Stimulated activated CD4-positive, alpha-beta T cell treated with anti-CD3 and anti-CD28 coated beads, Interleukin-1b, Interleukin-23, amount 100 ng/mL, for 4 hours (primary cell): ENCODE results near the gene TSPAN14.

ENCODE experiments used
- DNase-seq, 2 donors: peaks; one replicate each; pipeline ENCODE4 v3.0.0-alpha.2; 2020; ENCODE audit warnings: low read depth in 2 of 2

TSPAN14 gene

DNA sequence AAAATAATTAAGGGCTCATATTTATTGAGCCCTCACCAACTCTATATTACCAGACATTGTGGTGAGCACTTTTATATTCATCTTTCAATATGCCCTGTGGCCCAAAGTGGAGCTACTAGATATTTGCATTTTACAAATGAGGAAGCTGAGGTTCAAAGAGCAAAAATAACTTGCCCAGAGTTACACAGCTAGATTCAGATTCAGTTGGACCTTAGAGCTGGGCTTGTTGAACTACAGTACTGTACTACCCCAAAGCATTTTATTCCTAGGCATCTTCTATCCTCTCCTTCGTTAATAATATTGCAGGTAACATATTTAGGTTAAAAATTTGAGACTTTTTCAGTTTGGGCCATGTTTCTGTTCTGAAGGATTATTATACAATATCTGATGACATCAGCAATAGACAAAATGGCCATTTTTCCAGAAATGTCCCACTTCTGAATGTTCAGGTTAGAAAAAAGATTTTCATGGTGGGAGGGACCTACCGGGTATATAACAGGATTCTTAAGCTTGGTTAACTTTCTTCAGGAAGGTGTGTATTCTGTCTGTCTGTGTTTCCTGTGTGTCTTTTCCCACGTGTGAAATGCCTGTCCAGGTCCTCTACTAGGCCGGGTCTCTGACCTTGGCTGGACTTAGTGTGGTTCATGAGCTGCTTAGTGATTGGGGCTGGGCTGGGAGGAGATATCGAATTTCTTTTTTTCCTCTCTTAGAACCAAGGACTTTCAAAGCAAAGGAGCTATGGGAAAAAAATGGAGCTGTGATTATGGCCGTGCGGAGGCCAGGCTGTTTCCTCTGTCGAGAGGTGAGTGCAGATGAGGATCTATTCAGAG, 32.2 kb upstream of the TSPAN14 start:
- DNase-seq = no peak

DNA sequence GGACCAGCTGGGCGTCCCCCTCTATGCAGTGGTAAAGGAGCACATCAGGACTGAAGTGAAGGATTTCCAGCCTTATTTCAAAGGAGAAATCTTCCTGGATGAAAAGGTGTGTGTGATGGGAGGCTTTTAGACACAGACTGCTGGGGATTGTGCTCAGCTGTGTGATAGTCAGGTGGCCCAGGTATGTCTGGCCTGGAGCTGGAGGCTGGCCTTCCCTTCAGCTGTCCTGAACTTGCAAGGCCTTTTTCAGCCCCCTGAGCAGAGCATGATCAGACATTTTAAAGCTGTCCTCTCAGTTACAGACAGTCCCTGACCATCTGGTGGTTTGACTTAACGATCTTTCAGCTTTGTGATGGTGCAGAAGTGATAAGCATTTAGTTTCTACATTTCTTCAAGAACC, 28.2 kb upstream of the TSPAN14 start:
- no peak for DNase-seq

DNA sequence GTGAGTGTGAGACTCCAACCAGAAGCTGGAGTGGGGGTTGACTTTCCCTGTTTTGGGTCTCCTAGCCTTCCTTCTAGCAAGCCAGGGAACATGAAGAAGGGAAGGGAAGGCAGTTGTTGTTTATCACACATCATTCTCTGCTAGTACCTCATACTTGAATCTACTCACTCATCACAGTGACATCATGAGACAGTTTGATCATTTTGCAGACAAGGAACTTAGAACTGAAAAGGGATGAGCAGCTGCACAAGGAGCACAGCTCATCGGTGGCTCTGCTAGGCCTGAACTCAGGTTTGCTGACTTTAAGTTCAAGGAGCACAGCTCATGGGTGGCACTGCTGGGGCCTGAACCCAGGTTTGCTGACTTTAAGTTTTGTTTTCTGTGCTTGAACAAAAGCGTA, 26.6 kb upstream of the TSPAN14 start:
- no peak for DNase-seq

DNA sequence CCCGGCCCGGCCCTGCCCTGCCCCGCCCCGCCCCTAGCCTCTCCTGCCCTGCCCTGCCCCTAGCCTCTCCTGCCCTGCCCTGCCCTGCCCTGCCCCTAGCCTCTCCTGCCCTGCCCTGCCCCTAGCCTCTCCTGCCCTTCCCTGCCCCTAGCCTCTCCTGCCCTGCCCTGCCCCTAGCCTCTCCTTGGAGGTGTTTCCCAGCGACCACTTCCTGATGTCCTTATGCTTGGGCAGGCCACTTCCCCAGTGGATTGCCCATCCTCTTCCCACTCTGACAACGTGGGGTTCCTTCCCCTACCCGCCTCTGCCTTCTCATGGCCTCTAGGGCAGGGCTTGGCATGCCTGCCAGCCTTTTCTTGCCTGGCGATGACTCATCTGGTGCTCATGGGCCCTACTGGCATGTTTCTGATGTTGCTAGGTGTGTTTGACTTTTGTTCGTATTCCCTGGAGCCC, 24.6 kb upstream of the TSPAN14 start:
- DNase-seq = no peak

DNA sequence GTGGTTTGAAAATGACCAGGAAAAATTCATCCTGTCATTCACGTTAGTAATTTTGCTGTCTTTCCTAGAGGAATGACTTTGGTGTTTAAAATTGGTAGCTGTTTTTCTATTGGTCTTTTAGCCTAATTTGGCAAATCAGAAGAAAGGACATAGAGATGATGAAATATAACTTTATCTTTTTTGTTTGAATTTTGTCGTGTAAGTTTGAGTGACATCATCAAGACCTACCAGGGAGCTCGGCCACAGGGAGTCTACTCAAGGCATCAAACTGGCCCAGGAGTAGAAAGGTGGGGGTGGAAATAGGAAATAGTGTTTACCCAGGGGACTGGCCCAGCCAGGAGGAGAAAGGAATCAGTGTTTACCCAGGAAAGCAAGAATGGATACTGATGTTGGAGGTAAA, 21.0 kb upstream of the TSPAN14 start:
- no peak for DNase-seq

DNA sequence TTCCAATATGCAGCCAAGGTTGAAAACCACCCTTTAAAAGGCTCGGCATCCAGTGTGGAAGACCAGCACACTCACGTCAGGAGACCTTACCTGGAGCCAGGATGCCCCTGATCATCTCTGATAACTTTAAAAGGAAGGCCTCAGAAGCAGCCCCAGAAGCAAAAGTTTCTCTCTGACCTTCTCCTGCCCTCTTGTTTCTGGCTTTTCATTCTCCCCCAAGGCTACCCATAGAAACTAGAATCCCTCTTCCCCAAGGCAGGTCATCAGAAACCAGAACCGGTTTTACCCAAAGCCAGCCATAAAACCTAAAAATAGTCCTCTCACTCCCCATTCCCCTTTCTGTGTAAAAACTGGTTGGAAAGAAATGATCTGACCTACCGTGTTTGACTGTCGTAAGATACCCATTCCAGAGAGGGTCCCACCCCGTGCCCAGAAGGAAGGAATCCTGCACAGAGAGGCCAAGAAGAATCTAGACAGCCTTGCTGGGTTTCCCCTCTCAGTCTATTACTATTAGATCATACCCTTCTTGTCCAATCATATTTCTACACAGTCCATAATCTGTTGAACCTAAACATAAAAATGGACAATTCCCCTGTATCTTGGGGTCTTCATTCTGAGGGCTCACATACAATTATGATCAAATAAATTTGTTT, 17.5 kb upstream of the TSPAN14 start:
- no peak for DNase-seq

DNA sequence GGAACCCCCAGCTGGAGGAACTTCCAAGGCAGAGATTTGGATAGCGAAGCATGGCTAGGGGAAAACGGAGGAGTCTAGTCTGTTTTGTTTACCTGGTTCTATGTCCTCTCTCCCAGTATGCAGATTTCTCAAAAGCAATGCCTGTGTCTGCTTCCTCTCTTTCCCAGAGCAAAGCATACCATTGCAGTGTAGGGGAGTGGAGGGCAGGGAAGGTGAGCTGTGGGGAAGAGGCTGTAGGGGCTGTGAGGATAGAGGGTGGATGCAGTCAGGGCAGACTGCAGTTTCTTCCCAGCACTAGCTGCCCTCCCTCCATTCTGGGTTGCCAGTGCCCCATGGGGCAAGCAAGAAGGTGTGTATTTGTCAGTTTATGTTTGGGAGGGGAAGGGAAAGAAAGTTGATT, 16.9 kb upstream of the TSPAN14 start:
- DNase-seq = no peak

DNA sequence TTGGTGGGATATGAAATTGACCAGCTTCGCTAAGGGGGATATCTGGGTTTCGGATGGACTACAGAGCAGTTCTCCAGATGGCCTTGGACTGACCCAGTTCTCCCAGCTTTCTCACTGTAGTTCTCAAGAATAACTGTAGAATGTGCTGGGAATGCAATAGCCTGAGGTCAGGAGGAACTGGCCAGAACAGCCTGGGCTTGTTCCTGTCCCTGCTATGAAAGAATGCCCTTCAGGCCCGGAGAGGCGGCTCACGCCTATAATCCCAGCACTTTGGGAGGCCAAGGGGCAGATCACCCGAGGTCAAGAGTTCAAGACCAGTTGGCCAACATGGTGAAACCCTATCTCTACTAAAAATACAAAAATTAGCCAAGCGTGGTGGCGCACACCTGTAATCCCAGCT, 12.3 kb upstream of the TSPAN14 start:
- DNase-seq = no peak

DNA sequence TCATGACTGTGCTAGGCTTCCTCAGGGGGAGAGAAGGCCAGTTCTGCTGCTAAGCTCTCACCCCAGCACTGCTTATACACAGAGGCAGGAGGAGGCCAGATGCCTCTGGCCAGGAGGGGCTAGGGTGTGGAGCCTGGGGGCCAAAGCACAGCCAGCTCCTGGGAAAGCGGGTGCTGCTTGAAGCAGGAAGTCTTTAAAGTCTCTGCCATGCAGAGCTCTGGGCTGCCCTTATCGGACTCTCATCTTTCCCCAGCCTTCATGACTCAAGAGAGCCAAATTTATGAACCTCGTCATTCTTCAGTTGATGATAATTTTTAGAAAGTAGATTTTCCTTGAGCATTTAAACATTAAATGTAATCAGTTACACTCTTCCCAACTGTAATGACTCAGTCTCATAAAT, 11.2 kb upstream of the TSPAN14 start:
- no peak for DNase-seq

DNA sequence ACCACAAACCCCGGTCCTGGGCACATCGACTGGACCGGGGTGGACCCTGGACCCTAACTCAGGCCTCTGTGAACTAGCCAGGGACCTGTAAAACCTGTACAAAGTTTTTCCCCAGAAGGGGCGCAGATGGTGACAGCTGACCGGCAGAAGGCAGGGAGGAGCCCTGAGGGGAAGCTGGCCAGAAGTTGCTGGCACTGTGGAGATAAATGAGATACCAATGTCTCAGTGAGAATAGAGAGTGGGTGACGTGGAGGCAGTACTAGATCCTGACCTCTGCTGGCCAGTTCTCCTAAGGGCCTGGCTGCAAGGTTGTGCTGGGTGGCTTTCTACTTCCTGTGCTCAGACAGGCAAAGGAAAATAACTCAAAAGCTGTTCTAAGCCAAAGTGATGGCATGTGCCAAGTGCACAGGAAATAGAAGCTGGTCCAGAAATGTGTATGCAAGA, 10.6 kb upstream of the TSPAN14 start:
- DNase-seq = no peak

DNA sequence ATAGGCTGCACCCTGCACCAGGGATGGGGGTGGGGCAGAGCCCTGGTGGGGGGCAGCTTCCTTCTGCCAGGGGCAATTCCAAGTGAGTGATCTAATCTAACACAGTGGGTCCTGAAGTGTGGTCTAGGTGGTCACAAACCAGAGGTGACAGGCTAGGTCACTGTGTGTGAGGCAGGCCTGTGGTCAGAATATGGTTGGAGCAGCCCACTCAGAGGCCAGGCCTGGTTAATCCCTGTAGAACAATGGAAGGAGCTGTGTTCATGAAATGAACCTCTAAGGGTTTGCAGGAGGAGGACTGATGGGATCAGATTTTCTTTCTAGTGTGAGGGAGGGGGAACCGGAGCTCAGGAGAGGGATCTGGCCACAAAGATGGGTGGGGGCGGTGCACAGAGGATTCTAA, 10.0 kb upstream of the TSPAN14 start:
- DNase-seq = no peak

DNA sequence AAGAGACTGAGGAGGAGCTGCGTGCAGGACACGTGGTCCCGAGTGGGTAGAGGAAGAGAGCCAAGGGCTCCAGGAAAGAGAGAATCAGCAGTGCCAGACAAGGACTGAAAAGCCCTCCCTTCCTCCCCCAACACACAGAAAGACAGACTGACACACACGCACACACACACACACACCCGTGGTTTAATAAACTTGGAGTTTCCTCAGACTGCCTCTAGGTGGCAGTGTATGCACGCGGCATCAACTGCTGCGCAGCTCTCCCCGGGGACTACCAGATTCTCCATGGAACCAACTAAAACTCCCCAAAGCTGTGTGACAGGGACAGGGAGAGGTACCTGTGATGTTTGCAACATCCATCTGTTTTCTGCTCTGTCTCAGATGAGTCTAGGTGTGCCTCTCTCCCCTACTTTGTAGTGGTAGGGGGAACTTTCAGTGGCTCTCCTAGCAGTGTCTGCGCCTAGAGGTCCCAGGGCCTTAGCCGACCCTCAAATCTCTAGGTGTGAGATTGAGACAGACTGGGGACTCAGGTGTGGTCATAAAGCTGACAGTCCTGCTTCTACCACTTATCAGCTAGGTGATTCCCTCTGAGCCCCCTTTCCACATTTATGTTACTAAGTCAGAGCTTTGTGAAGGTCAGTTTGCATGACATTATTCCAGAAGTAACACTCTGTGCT, 9.3 kb upstream of the TSPAN14 start:
- peak in 1 of 2 donors; percentile 59 for DNase-seq

DNA sequence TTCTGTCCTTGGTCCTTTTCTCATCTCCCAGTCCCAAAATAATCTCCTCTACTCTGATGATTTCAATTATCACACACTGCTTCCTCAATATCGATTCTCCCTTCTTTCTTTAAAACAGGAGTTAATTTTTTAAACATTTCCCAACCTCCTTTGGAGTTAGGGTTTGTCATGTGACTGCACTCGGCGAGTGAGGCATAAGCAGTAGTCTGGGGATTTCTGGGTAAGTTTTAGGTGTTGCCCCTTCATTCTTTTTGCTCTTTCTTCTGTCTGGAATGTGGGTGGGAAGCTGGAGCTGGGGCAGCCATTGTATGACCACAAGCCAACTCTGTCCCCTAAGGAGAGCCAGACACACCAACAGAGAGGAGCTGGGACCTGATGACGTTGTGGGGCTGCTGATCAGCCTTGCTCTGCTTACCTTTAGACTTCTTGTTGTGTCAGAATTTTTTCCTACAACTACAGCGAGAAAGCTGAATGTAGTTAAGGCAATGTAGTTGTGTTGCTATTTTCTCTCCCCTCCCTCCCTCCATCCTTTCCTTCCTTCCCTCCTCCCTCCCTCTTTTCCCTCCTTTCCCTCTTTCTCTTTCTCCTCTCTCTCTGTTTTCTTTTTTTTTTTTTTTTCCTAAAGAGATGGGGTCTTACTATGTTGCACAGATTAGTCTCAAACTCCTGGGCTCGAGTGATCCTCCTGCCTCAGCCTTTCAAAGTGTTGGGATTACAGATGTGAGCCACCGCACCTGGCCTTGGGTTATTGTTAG, 6.5 kb upstream of the TSPAN14 start:
- no peak for DNase-seq

DNA sequence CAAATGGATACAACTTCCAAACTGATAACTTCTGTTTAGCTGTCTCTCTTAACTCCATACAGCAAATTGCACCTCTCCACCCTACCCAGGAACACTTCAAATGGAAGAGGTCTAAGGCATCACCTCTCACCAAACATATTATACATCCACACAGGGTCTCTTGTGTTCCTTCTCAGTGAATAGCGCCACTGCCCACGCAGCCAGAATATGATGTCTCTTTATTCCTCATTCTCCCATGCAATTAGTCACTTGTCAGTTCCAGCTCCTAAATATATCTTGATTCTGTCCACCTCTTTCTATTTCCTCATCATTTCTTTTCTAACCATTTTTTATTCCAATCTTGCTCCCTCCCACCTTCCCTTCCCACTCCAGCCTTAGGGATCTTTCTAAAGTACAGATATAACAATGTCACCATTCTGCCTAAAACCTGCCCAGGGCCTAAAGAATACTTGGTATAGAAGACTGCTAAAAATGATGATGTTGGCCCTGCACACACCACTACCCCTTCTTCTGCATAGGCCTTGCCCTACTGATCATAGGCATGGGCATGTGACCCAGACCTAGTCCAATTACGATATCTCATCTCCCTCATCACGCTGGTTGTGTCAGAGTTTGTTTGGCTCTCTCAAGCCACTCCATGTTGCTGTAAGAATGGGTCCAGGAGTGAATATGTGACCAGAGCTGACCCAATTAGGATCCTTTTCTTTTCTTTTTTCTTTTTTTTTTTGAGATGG, 5.7 kb upstream of the TSPAN14 start:
- no peak for DNase-seq

DNA sequence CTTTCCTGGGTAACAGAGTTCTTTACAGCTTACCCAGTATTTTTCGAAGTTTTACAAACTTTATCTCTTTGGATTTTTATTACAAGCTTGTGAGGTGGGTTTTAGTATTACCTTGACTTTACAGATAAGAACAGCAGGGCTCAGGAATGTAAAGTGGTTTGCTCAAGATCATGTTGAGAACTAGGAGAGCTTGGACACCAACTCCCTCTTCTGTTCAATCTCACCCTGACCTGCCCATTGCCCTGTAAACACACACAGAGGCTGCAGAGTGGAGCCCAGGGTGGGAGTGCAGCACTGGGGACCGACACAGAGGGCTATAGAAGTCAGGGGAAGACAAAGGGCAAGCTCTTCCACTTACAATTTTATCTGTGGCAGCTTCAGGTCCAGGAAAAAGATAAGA, 4.6 kb upstream of the TSPAN14 start:
- DNase-seq = no peak

DNA sequence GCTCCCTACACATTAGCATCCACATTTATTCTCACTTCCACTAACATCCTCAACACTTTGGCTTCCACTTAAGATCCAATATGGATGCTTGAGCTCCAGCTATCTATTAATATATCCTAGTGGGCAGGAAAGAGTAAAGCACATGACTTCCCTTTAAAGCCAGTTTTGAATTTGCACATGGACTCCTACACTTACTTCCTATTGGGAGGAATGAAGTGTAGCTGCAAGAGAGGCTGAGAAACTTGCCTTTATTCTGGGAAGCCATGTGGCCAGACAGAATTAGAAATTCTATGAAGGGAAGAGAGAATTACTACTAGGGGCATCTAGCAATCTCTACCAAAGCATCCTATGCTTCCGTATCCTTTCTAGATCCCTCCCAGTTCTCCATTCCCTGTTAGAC, 3.0 kb upstream of the TSPAN14 start:
- no peak for DNase-seq

DNA sequence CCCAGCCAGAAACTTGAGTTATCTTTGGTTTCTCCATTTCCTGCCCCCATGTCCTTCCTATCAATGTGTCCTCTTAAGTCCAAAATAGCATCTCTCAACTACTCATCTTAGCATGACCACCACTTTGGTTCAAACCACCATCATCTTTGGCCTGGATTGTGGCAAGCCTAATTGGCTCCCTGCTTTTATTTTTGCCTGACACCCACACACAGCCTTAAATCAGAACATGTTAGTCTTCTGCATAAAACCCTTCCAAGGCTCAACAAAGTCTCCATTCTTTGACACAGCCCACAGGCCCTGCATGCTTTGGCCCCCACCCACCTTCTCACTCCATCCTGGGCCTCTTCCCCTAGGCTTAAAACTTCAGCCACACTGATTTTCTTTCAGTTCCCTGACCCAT, 2.0 kb upstream of the TSPAN14 start:
- no peak for DNase-seq

DNA sequence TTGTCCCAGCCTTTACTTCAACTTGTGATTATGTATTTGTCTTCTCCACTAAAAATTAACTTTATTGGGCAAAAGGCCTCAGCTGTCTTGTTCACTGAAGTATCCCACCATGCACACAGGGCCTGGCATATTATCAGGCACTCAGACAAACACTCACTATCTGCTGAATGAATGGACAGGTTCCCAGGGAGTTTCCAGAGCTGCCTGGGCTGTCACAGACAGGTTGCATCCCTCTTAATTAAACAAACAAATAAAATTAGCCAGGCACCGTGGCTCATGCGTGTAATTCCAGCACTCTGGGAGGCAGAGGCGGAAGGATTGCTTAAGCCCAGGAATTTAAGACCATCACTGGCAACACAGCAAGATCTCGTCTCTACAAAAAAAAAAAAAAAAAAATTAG, 1.5 kb upstream of the TSPAN14 start:
- DNase-seq = no peak

DNA sequence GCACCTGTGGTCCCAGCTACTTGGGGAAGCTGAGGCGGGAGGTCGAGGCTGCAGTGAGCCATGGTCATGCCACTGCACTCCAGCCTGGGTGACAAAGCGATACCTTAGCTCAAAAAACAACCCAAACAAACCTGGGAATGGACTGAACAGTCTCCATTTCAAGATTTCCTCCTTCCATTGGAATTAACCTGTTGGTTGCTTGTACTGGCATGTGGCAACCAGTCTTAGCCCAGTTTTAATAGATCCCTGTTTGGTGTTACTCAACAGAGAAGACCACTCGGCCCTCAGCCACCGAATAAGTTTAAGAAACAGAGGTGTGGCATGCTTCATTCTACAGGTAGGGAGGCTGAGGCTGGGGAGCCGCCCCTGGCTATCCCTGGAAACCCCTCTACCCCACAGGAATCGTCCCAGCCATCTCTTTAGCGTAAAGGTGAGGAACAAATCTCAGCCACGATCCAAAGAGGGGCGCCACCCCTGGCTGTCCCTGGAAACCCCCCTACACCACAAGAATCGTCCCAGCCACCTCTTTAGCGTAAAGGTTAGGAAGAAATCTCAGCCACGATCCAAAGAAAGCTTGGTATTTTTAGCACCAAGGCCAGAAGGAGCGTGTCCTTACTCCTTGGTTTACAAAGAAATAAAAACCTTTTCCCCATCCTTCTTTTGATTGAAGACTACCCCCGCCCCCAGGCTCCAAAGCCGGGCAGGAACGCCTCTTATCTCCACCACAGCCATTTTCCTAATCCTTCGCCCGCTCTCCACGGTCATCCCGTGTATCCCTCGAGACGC, 861 bp upstream of the TSPAN14 start:
- no peak for DNase-seq
